Endothelial cell of umbilical vein (primary cell): ENCODE data around the gene OSGEPL1. TPM values are rescaled to one million over a fixed set of nuclear protein-coding genes. Genes with fewer than 3 reads are reported as not detected.

Experiments
- BruUV-seq: library from RNA; stranded (reverse); fragments of 400-500 nt; replicated peaks from 2 replicates; lab custom pipeline; 2021; lab: Mats Ljungman, UMichigan
- CTCF ChIA-PET: fragments of 300-600, 350-600 bp; sonication (Branson Sonifier 250); formaldehyde crosslinking; loops from one replicate; lab custom pipeline; 2021; ENCODE audit warnings: antibody characterized with exemption, inconsistent platforms; lab: Charles Lee
- POLR2A ChIA-PET: fragments of 300-600, 350-600 bp; sonication (Branson Sonifier 250); formaldehyde crosslinking; loops from one replicate; lab custom pipeline; 2021; ENCODE audit warnings: antibody characterized with exemption, inconsistent platforms; lab: Charles Lee
- DNase-seq: peaks from one replicate; pipeline ENCODE4 v3.0.0-alpha.2; 2011; ENCODE audit warnings: low read depth, low spot score
- FAIRE-seq: peaks from 2 replicates; lab custom pipeline; 2011; peaks lifted over from hg19 to GRCh38; lab: Jason Lieb, UNC
- H2AFZ ChIP-seq: 2 replicates; pipeline ENCODE4 v1.6.0; 2012; ENCODE audit warnings: low read depth, low read length, control low read depth, inconsistent platforms
- H3K27ac ChIP-seq: 2 replicates; pipeline ENCODE4 v1.5.1; 2011; ENCODE audit warnings: low read depth, mild to moderate bottlenecking, control low read depth, low read length, moderate library complexity; ENCODE audit not compliant: insufficient read depth
- H3K27me3 ChIP-seq, 2 experiments: 2 replicates each; pipeline versions ENCODE4 v1.6.0 to v1.6.1; 2011; ENCODE audit warnings: low read length in 2 of 2, mixed read lengths in 1 of 2; ENCODE audit not compliant: control insufficient read depth in 2 of 2, insufficient read depth in 2 of 2
- H3K36me3 ChIP-seq, 2 experiments: 2 replicates in 1 of 2; 3 replicates in 1 of 2; pipeline ENCODE4 v1.5.1; 2011; ENCODE audit warnings: low read length in 2 of 2, mild to moderate bottlenecking in 1 of 2, moderate library complexity in 1 of 2; ENCODE audit not compliant: control insufficient read depth in 2 of 2, insufficient read depth in 2 of 2; ENCODE audit errors: extremely low read depth in 1 of 2
- H3K4me1 ChIP-seq: 3 replicates; pipeline ENCODE4 v1.5.1; 2011; ENCODE audit warnings: mild to moderate bottlenecking, low read length; ENCODE audit not compliant: control insufficient read depth, insufficient read depth; ENCODE audit errors: extremely low read depth
- H3K4me2 ChIP-seq: 2 replicates; pipeline ENCODE4 v1.6.1; 2011; ENCODE audit warnings: low read length, control low read depth, mixed read lengths; ENCODE audit not compliant: insufficient read depth
- H3K4me3 ChIP-seq, 3 experiments: fragments of 200-600 bp in 1 of 3; sonication (generic), shearing (Covaris generic) in 1 of 3; replicated peaks in 1 of 3; 2 replicates each; pipeline ENCODE4 v1.5.1; 2011 to 2016; ENCODE audit warnings: control low read depth in 3 of 3, low read length in 3 of 3, mild to moderate bottlenecking in 2 of 3, inconsistent platforms in 1 of 3, low read depth in 1 of 3, moderate library complexity in 1 of 3; ENCODE audit not compliant: insufficient read depth in 1 of 3
- H3K79me2 ChIP-seq: 2 replicates; pipeline ENCODE4 v1.6.0; 2012; ENCODE audit warnings: low read length, inconsistent platforms; ENCODE audit not compliant: control insufficient read depth, insufficient read depth
- H3K9ac ChIP-seq: replicated peaks from 2 replicates; pipeline ENCODE3; 2011; ENCODE audit warnings: low read length, control low read depth; ENCODE audit not compliant: insufficient read depth; ENCODE audit errors: extremely low read depth
- H3K9me1 ChIP-seq: replicated peaks from 3 replicates; pipeline ENCODE4 v1.6.0; 2011; ENCODE audit warnings: mild to moderate bottlenecking, low read length; ENCODE audit not compliant: control insufficient read depth, insufficient read depth; ENCODE audit errors: extremely low read depth
- H3K9me3 ChIP-seq: replicated peaks from 2 replicates; pipeline ENCODE4 v1.5.1; 2012; ENCODE audit warnings: low read length, inconsistent platforms; ENCODE audit not compliant: control insufficient read depth, insufficient read depth
- H4K20me1 ChIP-seq: replicated peaks from 2 replicates; pipeline ENCODE3; 2011; ENCODE audit warnings: mild to moderate bottlenecking, low read length; ENCODE audit not compliant: control insufficient read depth, insufficient read depth; ENCODE audit errors: extremely low read depth
- EZH2 ChIP-seq: IDR thresholded peaks from 2 replicates; pipeline ENCODE4 v1.6.1; 2012; ENCODE audit warnings: borderline replicate concordance, low read depth, mild to moderate bottlenecking, moderate library complexity, low read length, inconsistent platforms; ENCODE audit not compliant: severe bottlenecking
- FOS ChIP-seq: IDR thresholded peaks from 2 replicates; pipeline ENCODE4 v1.6.1; 2011; ENCODE audit warnings: mild to moderate bottlenecking, low read length, moderate library complexity, borderline replicate concordance; ENCODE audit not compliant: insufficient read depth
- GATA2 ChIP-seq: IDR thresholded peaks from 2 replicates; pipeline ENCODE4 v1.7.0; 2011; ENCODE audit warnings: low read depth, mild to moderate bottlenecking, moderate library complexity, mixed read lengths, low read length; ENCODE audit not compliant: insufficient read length, insufficient read depth
- JUN ChIP-seq: IDR thresholded peaks from 2 replicates; pipeline ENCODE4 v1.6.1; 2011; ENCODE audit warnings: borderline replicate concordance, low read depth; ENCODE audit not compliant: insufficient read length, insufficient read depth
- MYC ChIP-seq: IDR thresholded peaks from one replicate; pipeline ENCODE4 v1.6.1; 2011; ENCODE audit warnings: mild to moderate bottlenecking, low read depth, low read length
- POLR2AphosphoS5 ChIP-seq: IDR thresholded peaks from 2 replicates; pipeline ENCODE4 v1.6.1; 2012; ENCODE audit warnings: low read depth, mild to moderate bottlenecking, control low read depth, low read length, moderate library complexity; ENCODE audit not compliant: insufficient read depth
- dilution Hi-C: fragments of 300-500 bp; cut with MboI; formaldehyde crosslinking; loops from one replicate; pipeline ENCODE4 v1.15.0; 2019; ENCODE audit warnings: low sequenced_read_pairs; ENCODE audit not compliant: extremely low pct_ligation_motif_present
- intact Hi-C: fragments of 100-400 bp; cut with micrococcal nuclease; formaldehyde crosslinking; loops from one replicate; pipeline ENCODE4 v1.10.0; 2022
- polyA plus RNA-seq, 4 experiments: library from polyadenylated mRNA; depleted of rRNA in 3 of 4; stranded (reverse) in 3 of 4; unstranded in 1 of 4; fragments of >200 nt; gene quantifications; 2 replicates each; pipeline versions ENCODE4 v1.2.1 to v1.2.3, GENCODE V29; 2011 to 2012; ENCODE audit warnings: missing spikeins in 1 of 4
- total RNA-seq: library from RNA; stranded (reverse); gene quantifications from 2 replicates; pipeline ENCODE4 v1.2.3, GENCODE V29; 2021
- TF ChIP-seq, protein P1 (sequence below), 2 donors: IDR thresholded peaks; 1 replicate in 1 of 2; 2 replicates in 1 of 2; pipeline ENCODE4 v1.5.1; 2011; ENCODE audit warnings: low read length in 2 of 2, mild to moderate bottlenecking in 2 of 2, moderate library complexity in 2 of 2, control low read depth in 1 of 2, inconsistent platforms in 1 of 2, low read depth in 1 of 2; ENCODE audit not compliant: insufficient read depth in 1 of 2; ENCODE audit errors: extremely low read depth in 1 of 2
- TF ChIP-seq, protein P2 (sequence below): IDR thresholded peaks from 2 replicates; pipeline ENCODE4 v1.6.1; 2011; ENCODE audit not compliant: insufficient read depth, insufficient read length

Gene OSGEPL1
- total and polyA plus RNA-seq, 2 donors (not counting 3 experiments of a cell fraction or from before 2014, with no cell fraction given) = 2.7 to 5.9 TPM

- ChIA-PET CTCF (no interaction called here), POLR2A (interaction anchor here (0.7 kb wide), 1 partner anchor 8 kb away, joined by 3 read pairs; no protein-coding TSS in a partner anchor)
- no peak for TF ChIP-seq GATA2
- TF ChIP-seq, protein P1, sequence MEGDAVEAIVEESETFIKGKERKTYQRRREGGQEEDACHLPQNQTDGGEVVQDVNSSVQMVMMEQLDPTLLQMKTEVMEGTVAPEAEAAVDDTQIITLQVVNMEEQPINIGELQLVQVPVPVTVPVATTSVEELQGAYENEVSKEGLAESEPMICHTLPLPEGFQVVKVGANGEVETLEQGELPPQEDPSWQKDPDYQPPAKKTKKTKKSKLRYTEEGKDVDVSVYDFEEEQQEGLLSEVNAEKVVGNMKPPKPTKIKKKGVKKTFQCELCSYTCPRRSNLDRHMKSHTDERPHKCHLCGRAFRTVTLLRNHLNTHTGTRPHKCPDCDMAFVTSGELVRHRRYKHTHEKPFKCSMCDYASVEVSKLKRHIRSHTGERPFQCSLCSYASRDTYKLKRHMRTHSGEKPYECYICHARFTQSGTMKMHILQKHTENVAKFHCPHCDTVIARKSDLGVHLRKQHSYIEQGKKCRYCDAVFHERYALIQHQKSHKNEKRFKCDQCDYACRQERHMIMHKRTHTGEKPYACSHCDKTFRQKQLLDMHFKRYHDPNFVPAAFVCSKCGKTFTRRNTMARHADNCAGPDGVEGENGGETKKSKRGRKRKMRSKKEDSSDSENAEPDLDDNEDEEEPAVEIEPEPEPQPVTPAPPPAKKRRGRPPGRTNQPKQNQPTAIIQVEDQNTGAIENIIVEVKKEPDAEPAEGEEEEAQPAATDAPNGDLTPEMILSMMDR (IDR thresholded peaks at IDR 0.05; ENCODE audit: extremely low read depth in 1 of 2, insufficient read depth in 1 of 2, low read depth in 1 of 2, low read length in 2 of 2) = no peak
- TF ChIP-seq JUN = no peak
- no peak for TF ChIP-seq EZH2
- TF ChIP-seq, protein P2, sequence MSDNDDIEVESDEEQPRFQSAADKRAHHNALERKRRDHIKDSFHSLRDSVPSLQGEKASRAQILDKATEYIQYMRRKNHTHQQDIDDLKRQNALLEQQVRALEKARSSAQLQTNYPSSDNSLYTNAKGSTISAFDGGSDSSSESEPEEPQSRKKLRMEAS = no peak
- TF ChIP-seq FOS = no peak
- no peak for TF ChIP-seq POLR2AphosphoS5
- TF ChIP-seq MYC = no peak
- BruUV-seq = no TSS peak
- Histone ChIP-seq H3K27me3 (no peaks in the 10 kb centered on the region), H3K36me3 (peaks cover 6 to 9% of the 10 kb centered on the region in 2 experiments), H3K4me2 (peak overlapping the region; percentile 97), H3K4me3 (peak overlapping the region in 1 of 3 experiments; percentile 95), H3K9me3 (no peaks in the 10 kb centered on the region), H3K27ac (no peak overlapping the region), H2AFZ (no peak overlapping the region), H4K20me1 (no peaks in the 10 kb centered on the region), H3K9ac (no peak overlapping the region), H3K4me1 (peaks cover 16% of the 10 kb centered on the region), H3K9me1 (no peaks in the 10 kb centered on the region), H3K79me2 (peaks cover 61% of the 10 kb centered on the region)
- no peak for DNase-seq
- FAIRE-seq = no peak
- intact Hi-C loops (no loop called here), dilution Hi-C loops (no loop called here)
Observed at GRCh38 chr2:189782221-189782671, 19.7 kb upstream of the OSGEPL1 start.
